Measurements from ENCODE around the gene PFKFB3. TPM values are rescaled to one million over a fixed set of nuclear protein-coding genes. Genes with fewer than 3 reads are reported as not detected.

PFKFB3 gene
- total and polyA plus RNA-seq, 2 of the 4 experiments (the other 2 are of a cell fraction), result 34.1 to 45.5 TPM

GRCh38 chr10:6255548-6256061 is 52.9 kb downstream of the PFKFB3 start:
- Histone ChIP-seq H3K9me3 (ENCODE audit: control insufficient read depth, insufficient read depth, low read length) (no peaks in the 10 kb centered on the region), H2BK120ac (ENCODE audit: low read depth, low read length) (no peak overlapping the region), H2BK15ac (ENCODE audit: low read depth, low read length) (no peak overlapping the region), H3K36me3 (ENCODE audit: control insufficient read depth, insufficient read depth, low read length) (no peaks in the 10 kb centered on the region), H2BK5ac (ENCODE audit: low read depth, low read length, poor library complexity, severe bottlenecking) (no peak overlapping the region), H4K91ac (ENCODE audit: insufficient read depth, low read depth, low read length) (no peak overlapping the region), H3K56ac (ENCODE audit: extremely low read depth, insufficient read depth, low read length) (no peak overlapping the region), H2BK20ac (ENCODE audit: low read depth, low read length) (no peak overlapping the region), H3K4me2 (ENCODE audit: low read depth, low read length) (no peak overlapping the region), H2AK9ac (replicated peaks; ENCODE audit: low read depth, low read length, poor library complexity) (no peak overlapping the region), H3K23ac (ENCODE audit: low read depth, low read length) (no peak overlapping the region), H3K27ac (ENCODE audit: insufficient read depth, low read length) (no peak overlapping the region), H4K20me1 (ENCODE audit: insufficient read depth, low read length) (no peaks in the 10 kb centered on the region), H3K4ac (ENCODE audit: low read depth, low read length) (no peak overlapping the region), H3K9me1 (ENCODE audit: insufficient read depth, low read length) (no peaks in the 10 kb centered on the region), H3K14ac (replicated peaks; ENCODE audit: low read depth, low read length) (no peak overlapping the region), H3K18ac (ENCODE audit: low read depth, low read length) (no peak overlapping the region), H2AK5ac (ENCODE audit: low read depth, low read length) (no peak overlapping the region), H3K4me1 (ENCODE audit: control insufficient read depth, insufficient read depth, low read length) (no peaks in the 10 kb centered on the region), H3K27me3 (ENCODE audit: control insufficient read depth, insufficient read depth, low read length) (no peaks in the 10 kb centered on the region), H4K8ac (ENCODE audit: low read depth in 2 of 2, low read length in 2 of 2) (no peak overlapping the region), H4K5ac (ENCODE audit: low read depth, low read length) (no peak overlapping the region), H3K4me3 (ENCODE audit: insufficient read depth, low read depth, low read length) (no peak overlapping the region), H2AFZ (replicated peaks; ENCODE audit: low read length, poor library complexity) (no peak overlapping the region), H3K9ac (ENCODE audit: low read depth, low read length) (no peak overlapping the region), H3K79me1 (ENCODE audit: low read depth in 1 of 2, low read length in 2 of 2) (no peaks in the 10 kb centered on the region)
- no peak for TF ChIP-seq CEBPB (IDR thresholded peaks at IDR 0.05; ENCODE audit: low read depth, low read length)
- no peak for TF ChIP-seq SMC3 (IDR thresholded peaks at IDR 0.05; ENCODE audit: low read depth, low read length)
- TF ChIP-seq CTCF (conservative IDR thresholded peaks at IDR 0.05; ENCODE audit: low read depth, low read length), result no peak
- TF ChIP-seq BHLHE40 (IDR thresholded peaks at IDR 0.05; ENCODE audit: low read depth, low read length), result no peak
- TF ChIP-seq ELK1 (IDR thresholded peaks at IDR 0.05; ENCODE audit: borderline replicate concordance, low read depth, low read length), result no peak
- TF ChIP-seq RFX5 (IDR thresholded peaks at IDR 0.05; ENCODE audit: low read depth, low read length), result no peak
- TF ChIP-seq FOS (IDR thresholded peaks at IDR 0.05; ENCODE audit: low read depth, low read length), result no peak
- no peak for TF ChIP-seq USF2 (IDR thresholded peaks at IDR 0.05; ENCODE audit: low read depth, low read length)
- TF ChIP-seq POLR2A (IDR thresholded peaks at IDR 0.05; ENCODE audit: low read depth, low read length), result no peak
- no peak for TF ChIP-seq RAD21 (IDR thresholded peaks at IDR 0.05; ENCODE audit: low read length)
- no peak for TF ChIP-seq NFE2L2 (IDR thresholded peaks at IDR 0.05; ENCODE audit: low read depth, low read length)
- in situ Hi-C loops (cut with MboI; ENCODE audit: low sequenced_read_pairs) (no loop called here), intact Hi-C loops (cut with micrococcal nuclease) (no loop called here), dilution Hi-C loops (cut with HindIII; ENCODE audit: low sequenced_read_pairs, unreplicated experiment) (no loop called here)
- CTCF ChIA-PET, result interaction anchor here (1.3 kb wide), 1 partner anchor 24 kb away, joined by 4 read pairs; no protein-coding TSS in a partner anchor
- 81% methylated on average over 9 of the region's 19 CpGs; no CpG with 5 or more reads in 1 of the 2 experiments for WGBS, 2 experiments (ENCODE audit: extremely low coverage in 2 of 2, insufficient read length in 1 of 2)
- POLR2A ChIA-PET (ENCODE audit: unreplicated experiment), result no interaction called here
- no peak for ATAC-seq (ENCODE audit: low read depth)
- DNase-seq, result no peak
- no TSS peak for BruUV-seq (replicated peaks)
